Effector CD8-positive, alpha-beta T cell (primary cell): Measurements from ENCODE around the gene PHAF1.

ENCODE experiments used
- DNase-seq: peaks from one replicate; lab custom pipeline; 2025; lab: John Stamatoyannopoulos, UW

The PHAF1 gene

GRCh38 chr16:67180166-67180565 is 70.4 kb downstream of the PHAF1 start:
- DNase-seq: no peak

GRCh38 chr16:67181346-67181745 is 71.6 kb downstream of the PHAF1 start:
- no peak for DNase-seq

- no peak for DNase-seq
These were observed 72.5 kb downstream of the PHAF1 start for GRCh38 chr16:67182288-67182687.

GRCh38 chr16:67183284-67183626 is 73.5 kb downstream of the PHAF1 start:
- DNase-seq: no peak

GRCh38 chr16:67183627-67184452 is 74.1 kb downstream of the PHAF1 start, which contains the start of gene MATCAP1:
Gene MATCAP1, minus strand, starts transcription at chr16:67183963. Its CDS starts 3,353 bp downstream, at chr16:67180610.
- DNase-seq: peak; percentile 87

- no peak for DNase-seq
These were observed 74.8 kb downstream of the PHAF1 start for GRCh38 chr16:67184453-67184994.

- peak; percentile 80 for DNase-seq
These were observed 75.4 kb downstream of the PHAF1 start for GRCh38 chr16:67184995-67185650.

- DNase-seq: no peak
These were observed 76.0 kb downstream of the PHAF1 start for GRCh38 chr16:67185651-67186134.

GRCh38 chr16:67186550-67186950 is 76.8 kb downstream of the PHAF1 start:
- DNase-seq: no peak

- no peak for DNase-seq
These were observed 77.6 kb downstream of the PHAF1 start for GRCh38 chr16:67187175-67187890.

GRCh38 chr16:67188323-67188722 is 78.6 kb downstream of the PHAF1 start:
- DNase-seq: no peak

GRCh38 chr16:67188798-67189197 is 79.1 kb downstream of the PHAF1 start:
- DNase-seq: no peak

- no peak for DNase-seq
These were observed 80.3 kb downstream of the PHAF1 start, which contains the start of gene EXOC3L1 for GRCh38 chr16:67190041-67190440. Gene EXOC3L1, minus strand, starts transcription at chr16:67190136. Its CDS starts 460 bp downstream, at chr16:67189676.

GRCh38 chr16:67190448-67191399 is 81.0 kb downstream of the PHAF1 start:
- DNase-seq: no peak

- DNase-seq: no peak
These were observed 81.8 kb downstream of the PHAF1 start for GRCh38 chr16:67191411-67191994.

GRCh38 chr16:67191995-67192681 is 82.4 kb downstream of the PHAF1 start, which contains the start of gene E2F4:
Gene E2F4, plus strand, starts transcription at chr16:67192155. Its CDS starts 73 bp downstream, at chr16:67192228.
- DNase-seq: peak; percentile 65

- DNase-seq: no peak
These were observed 83.1 kb downstream of the PHAF1 start for GRCh38 chr16:67192781-67193361.

GRCh38 chr16:67193536-67193935 is 83.8 kb downstream of the PHAF1 start:
- no peak for DNase-seq

GRCh38 chr16:67194260-67194659 is 84.5 kb downstream of the PHAF1 start:
- no peak for DNase-seq
